GM19238 (cell line): ENCODE results near the gene TUBA3D.
"Not testable (repeated sequence)": the region's sequence is repeated elsewhere in the genome, so short reads cannot be mapped to it uniquely, and the experiment has no call there.

ENCODE experiments used
- DNase-seq: peaks from one replicate; pipeline ENCODE4 v3.0.0; 2011; ENCODE audit warnings: low spot score; ENCODE audit not compliant: insufficient read length

Gene TUBA3D

DNA sequence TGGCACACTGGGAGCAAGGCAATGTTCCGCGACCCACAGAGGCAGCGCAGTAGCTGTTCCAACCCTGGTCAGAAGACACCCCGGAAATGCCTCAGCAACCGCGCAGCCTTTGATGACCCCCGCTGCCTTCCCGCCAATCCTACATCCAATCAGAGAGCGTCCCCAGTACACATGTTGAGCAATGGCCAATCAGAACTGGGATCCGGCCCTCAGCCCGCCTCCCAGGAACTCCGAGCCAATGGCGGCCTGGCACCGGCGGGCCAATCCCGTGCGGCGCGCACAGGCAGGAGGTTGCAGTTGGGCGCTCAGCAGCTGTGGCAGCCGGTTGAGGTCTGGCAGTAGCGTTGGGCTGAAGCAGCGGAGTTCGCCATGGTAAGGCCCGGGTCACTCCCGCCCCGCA is at the start of gene TUBA3D:
Gene TUBA3D, plus strand, starts transcription at position 289 of the 400 bp plus-strand sequence. Its CDS starts 81 bp downstream, at position 370.
- DNase-seq, result no peak

GRCh38 chr2:131426727-131427126 is 49.2 kb upstream of the TUBA3D start:
- DNase-seq, result no peak

- DNase-seq, result no peak
Measured at GRCh38 chr2:131431336-131431735, 44.6 kb upstream of the TUBA3D start.

DNA sequence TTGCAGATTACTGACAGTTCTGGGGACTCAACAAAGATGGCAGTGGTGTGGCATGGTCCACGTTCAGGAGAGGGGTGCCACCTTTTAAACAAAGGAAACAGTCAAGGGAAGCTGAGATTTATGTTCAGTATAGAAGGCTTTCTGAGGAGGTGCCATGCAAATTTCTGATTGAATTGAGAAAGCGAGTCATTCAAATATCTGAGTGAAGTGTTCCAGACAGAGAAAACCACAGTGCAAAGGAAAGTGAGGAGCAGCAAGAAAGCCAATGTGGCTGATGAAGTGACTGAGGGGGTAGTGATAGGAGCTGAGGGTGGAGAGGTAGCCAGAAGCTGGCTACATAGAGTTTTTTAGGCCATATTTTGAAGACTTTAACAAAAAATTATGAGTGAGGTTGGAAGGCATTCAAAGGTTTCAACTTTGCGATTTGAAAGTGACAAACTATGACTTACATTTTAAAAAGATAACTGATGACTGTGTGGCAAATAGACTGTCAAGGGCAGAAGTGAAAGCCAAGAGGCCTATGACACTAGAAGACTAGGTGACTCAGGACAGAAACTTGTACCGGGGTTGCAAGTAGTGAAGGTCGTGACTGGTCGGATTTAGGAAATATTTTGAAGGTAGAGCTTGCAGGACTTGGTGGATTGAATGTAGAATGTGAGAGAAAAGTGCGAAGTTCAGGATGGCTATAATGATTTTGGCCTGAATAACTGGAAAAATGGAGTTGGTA is 35.0 kb upstream of the TUBA3D start:
- not testable (repeated sequence) for DNase-seq

- DNase-seq, result not testable (repeated sequence)
Measured at GRCh38 chr2:131444736-131445514, 31.0 kb upstream of the TUBA3D start.

- DNase-seq, result not testable (repeated sequence)
Measured at GRCh38 chr2:131445515-131445797, 30.5 kb upstream of the TUBA3D start.

DNA sequence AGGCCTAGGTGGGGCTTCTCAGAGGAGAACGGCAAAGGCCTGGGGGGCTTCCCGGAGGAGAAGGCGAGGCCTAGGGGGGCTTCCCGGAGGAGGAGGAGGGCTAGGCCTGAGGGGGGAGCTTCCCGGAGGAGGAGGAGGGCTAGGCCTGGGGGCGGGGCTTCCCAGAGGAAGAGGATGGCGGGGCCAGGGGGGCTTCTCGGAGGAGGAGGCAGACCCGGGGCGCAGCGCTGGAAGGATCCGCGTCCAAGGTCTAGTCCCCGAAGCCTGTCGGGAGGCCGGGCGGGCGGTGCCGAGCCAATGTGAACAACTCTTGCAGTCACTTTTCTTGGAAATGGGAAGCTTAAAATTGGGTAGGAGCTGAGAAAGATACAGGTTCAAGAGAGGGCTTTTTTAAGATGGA is 30.0 kb upstream of the TUBA3D start:
- no peak for DNase-seq

DNA sequence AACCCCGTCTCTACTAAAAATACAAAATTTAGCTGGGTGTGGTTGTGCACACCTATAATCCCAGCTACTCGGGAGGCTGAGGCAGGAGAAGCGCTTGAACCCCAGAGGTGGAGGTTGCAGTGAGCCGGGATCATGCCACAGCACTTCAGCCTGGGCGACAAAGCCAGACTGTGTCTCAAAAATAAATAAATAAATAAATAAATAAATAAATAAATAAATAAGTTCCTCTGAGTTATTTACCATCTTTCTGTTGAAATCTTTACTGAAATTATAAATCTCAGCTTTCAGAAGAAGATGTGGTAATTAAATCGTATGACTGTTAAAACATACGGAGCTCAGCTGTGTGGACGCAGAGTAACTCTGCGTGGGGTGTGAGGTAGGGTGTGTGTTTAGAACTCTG is 27.9 kb upstream of the TUBA3D start:
- not testable (repeated sequence) for DNase-seq

DNA sequence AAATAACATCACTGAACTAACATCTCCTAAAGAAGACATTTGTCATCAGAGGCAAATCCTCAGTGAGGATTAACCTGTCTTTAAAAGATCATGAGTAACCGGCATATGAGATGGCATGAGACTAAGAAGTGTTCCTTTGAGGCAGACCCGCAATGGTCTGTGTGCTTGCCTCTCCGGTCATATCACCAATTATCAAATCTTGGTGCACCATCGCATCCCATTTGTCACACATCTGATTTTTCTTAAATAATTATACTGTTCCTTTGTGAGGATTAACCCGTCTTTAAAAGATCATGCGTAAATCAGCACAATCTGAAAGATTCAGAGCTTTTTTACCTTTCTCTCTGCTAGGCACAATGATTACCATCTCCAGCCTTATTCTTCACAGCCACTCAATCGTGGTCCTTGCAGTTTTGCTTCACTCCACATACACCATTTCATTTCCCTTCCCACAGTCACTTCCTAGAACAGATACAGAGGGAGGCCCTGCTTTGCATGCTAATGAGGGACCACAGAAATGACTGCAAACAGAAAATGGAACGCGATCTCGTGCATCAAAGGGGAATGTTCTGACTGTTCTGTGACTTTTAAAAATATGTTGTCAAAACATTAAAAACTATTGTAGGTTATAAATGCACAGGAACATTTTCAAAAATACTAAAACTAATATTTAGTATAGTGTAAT is 24.5 kb upstream of the TUBA3D start:
- not testable (repeated sequence) for DNase-seq

DNA sequence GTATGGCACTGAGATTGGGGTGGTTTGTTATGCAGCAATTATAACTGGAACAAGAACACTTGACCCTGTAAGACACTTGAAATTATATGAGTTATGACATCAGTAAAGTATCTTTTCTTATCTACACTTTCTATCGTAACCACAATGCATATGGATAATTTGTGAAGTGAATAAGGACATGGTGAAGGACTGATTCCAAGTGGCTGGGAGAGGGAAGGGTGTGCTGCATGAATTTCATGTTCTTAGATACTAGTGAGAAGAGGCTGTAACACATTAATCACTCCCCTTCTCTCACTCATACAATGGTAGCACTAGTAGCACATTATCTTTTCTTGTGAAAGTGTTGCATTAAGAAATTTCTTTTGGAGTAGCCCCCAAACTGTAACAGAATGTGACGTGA is 21.0 kb upstream of the TUBA3D start:
- DNase-seq, result not testable (repeated sequence)

DNA sequence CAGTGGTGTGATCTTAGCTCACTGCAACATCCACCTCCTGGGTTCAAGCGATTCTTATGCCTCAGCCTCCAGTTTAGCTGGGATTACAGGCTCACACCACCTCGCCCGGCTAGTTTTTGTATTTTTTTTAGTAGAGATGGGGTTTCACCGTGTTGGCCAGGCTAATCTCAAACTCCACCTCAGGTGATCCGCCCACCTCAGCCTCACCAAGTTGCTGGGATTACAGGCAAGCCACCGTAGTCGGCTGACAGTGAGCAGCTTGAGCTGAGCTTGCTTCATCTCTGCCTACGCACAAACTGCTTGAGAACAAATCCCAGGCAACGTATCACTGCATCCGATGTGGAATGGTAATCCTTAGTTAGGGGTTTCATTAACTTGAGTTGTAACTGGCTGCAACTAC is 8.2 kb upstream of the TUBA3D start:
- DNase-seq, result not testable (repeated sequence)

DNA sequence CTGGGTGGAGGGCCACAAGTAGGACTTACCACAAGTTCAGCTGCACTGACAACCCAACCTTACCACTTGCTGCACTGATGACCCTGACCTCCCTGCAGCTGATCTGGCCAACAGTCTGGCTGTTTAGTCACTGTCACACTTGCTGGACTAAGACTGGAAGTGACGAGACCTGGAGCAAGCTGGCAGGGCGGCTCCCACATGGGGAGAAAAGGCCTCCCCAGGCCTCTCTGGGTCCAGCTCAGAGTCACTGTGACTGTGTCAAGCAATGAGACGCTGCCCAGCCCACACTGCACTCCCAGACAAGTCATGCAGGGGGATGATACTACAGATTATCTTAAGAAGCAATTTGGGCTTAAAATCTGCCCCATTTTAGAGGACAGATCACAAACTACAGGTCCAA is 5.0 kb upstream of the TUBA3D start:
- DNase-seq, result not testable (repeated sequence)

- not testable (repeated sequence) for DNase-seq
Measured at GRCh38 chr2:131471624-131472023, 4.3 kb upstream of the TUBA3D start.

GRCh38 chr2:131473266-131473665 is 2.7 kb upstream of the TUBA3D start:
- not testable (repeated sequence) for DNase-seq

DNA sequence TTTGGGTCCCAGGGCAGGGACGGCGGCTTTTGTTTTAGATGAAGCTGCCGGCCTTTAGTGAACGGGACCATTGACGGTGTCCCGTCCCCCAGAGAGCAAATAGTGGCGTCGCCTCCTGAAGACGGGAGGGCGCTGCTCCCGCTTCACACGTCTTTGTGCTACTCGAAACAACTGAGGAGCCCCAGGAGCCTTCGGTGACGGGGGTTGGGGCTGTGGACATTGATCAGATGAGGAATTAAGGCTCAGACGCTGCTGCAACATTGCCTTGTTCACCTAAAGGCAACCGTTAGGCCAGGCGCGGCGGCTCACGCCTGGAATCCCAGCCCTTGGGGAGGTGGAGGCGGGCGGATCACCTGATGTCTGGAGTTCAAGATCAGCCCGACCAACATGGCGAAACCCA is 444 bp downstream of the TUBA3D start:
- DNase-seq, result not testable (repeated sequence)

- DNase-seq, result not testable (repeated sequence)
Measured at GRCh38 chr2:131477227-131477626, 1.3 kb downstream of the TUBA3D start.

- DNase-seq, result not testable (repeated sequence)
Measured at GRCh38 chr2:131478074-131478849, 2.3 kb downstream of the TUBA3D start.

- DNase-seq, result not testable (repeated sequence)
Measured at GRCh38 chr2:131478850-131479461, 3.0 kb downstream of the TUBA3D start.

- DNase-seq, result not testable (repeated sequence)
Measured at GRCh38 chr2:131480351-131480750, 4.4 kb downstream of the TUBA3D start.

DNA sequence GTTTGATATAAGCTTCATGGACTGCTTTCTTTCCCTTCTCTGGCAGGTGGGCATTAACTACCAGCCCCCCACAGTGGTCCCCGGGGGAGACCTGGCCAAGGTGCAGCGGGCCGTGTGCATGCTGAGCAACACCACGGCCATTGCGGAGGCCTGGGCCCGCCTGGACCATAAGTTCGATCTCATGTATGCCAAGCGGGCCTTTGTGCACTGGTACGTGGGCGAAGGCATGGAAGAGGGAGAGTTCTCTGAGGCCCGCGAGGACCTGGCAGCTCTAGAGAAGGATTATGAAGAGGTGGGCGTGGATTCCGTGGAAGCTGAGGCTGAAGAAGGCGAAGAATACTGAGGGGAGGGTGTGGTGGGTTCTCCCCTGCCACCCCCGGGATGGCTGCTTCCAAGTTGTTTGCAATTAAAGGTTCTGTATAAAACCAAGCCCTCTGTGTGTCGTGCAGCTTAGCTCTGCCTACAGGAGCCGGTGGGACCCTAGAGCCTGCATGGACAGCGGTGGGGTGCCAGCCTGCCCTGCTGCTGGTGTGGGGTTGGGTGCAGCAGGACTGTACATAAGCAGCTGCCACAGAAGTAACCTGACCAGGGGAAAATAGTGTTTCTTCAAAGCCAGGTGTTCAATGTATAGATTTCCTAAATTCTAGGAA is 6.7 kb downstream of the TUBA3D start:
- DNase-seq, result not testable (repeated sequence)
